ENCODE measurements around the gene CSPG4.
A peak's percentile ranks its signal among the peaks of the same experiment; 100 is the strongest.
"Not testable (repeated sequence)": the region's sequence is repeated elsewhere in the genome, so short reads cannot be mapped to it uniquely, and the experiment has no call there.

The CSPG4 gene

DNA sequence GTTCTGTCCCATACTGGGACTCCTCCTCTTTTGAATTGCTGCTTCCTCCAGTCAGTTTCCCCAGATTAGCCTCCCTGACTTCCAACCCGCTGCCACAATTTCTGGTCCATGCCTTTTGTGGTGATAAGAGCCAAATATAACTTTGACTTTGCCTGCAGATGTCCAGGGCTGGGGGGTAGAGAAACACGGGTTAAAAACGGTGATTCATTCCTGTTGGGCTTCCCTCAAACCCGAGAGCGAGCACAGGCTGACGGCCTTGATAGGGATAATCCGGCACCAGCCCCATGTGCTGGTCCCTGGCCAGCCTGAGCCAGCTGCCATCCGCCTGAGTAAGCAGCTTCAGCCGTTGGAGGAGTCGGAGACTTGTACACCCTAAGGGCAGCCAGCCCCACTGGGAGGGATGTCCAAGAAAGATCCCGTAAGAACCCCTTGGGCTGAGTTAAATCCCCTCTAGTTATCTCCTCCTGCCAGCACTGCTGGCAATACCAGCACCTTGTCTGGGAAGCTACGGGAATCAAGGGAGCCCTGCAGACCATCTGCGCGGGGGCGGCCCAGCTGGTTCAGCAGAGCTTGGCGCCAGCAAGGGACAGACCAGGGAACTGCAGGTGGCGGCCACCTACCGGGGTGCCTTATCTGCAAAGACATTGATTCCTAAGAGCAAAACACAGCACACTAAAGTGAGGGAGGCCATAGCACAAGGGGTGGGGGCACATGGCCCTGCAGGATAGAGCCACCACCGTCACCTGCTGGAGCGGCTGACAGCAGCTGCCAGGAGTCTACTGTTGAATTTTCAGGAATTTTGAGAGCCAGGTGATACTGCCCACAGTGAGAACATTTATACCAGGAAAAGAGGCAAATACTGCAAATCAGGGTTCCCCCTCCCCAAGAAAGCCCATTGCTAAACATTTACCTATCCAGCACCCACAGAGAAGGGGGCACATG lies 18.1 kb downstream of the CSPG4 start:
- POLR2A ChIA-PET: interaction anchor here (0.6 to 2.1 kb wide), 6 partner anchors 18 to 355 kb away, joined by 3 to 8 read pairs (median 4); partner anchors contain the start of genes CSPG4, IMP3 and MAN2C1
- CTCF ChIA-PET: interaction anchor here (0.7 to 1.2 kb wide), 6 partner anchors 9 to 117 kb away, joined by 3 to 5 read pairs (median 3); no protein-coding TSS in a partner anchor
- peak; percentile 67 for DNase-seq (ENCODE audit: extremely low spot score)
- TF ChIP-seq BHLHE40 (IDR thresholded peaks at IDR 0.05; ENCODE audit: borderline replicate concordance): no peak
- TF ChIP-seq ZNF384 (IDR thresholded peaks at IDR 0.05): no peak
- TF ChIP-seq TARDBP (IDR thresholded peaks at IDR 0.05): no peak
- TF ChIP-seq CTBP1 (IDR thresholded peaks at IDR 0.05; ENCODE audit: borderline replicate concordance): no peak
- no peak for TF ChIP-seq HDGF (IDR thresholded peaks at IDR 0.05; ENCODE audit: borderline replicate concordance)
- no peak for TF ChIP-seq ELF4 (IDR thresholded peaks at IDR 0.05)
- TF ChIP-seq FOXM1 (IDR thresholded peaks at IDR 0.05; ENCODE audit: borderline replicate concordance): no peak
- no peak for TF ChIP-seq SUZ12 (IDR thresholded peaks at IDR 0.05)
- TF ChIP-seq FOXK2 (IDR thresholded peaks at IDR 0.05): no peak
- TF ChIP-seq, protein P1, sequence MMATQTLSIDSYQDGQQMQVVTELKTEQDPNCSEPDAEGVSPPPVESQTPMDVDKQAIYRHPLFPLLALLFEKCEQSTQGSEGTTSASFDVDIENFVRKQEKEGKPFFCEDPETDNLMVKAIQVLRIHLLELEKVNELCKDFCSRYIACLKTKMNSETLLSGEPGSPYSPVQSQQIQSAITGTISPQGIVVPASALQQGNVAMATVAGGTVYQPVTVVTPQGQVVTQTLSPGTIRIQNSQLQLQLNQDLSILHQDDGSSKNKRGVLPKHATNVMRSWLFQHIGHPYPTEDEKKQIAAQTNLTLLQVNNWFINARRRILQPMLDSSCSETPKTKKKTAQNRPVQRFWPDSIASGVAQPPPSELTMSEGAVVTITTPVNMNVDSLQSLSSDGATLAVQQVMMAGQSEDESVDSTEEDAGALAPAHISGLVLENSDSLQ (IDR thresholded peaks at IDR 0.05): no peak
- no peak for TF ChIP-seq ARNT (IDR thresholded peaks at IDR 0.05)
- TF ChIP-seq L3MBTL2 (conservative IDR thresholded peaks at IDR 0.05): no peak
- TF ChIP-seq SP1 (IDR thresholded peaks at IDR 0.05): no peak

DNA sequence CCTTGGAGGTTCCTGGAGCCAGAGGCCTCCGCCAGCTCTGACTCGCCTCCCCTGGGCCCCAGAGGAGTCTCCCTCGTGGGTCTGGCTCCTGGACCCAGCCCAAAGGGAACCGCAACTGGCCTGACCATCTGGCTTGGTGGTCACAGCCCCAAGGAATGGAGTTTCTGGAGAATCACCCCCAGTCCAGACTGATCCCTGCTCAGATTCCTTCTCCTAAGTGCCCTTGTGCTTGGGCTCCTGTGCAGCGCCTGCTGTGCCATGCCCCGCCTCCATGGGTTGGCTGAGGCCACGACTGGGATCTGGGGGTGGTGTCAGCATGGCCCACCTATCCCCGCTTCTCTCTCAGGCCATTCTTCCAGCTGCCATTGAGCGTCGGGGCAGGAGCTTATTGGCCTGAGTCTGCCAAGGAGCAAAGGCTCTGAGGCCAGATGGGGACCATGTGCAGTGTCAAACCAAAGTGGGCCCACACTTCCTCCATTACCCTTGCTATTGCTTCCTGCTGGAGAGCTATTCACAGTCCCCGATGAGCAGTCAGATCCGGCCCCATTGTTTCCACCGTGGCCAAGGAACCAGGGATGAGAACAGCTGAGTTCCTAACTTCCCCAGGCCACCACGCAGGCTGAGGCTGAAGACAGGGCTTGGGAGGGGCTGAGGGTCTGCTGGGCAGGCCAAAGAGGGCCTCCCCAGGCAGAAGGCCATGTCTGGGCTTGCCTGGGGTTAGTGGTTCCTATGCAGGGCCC lies 19.0 kb downstream of the CSPG4 start:
- no peak for DNase-seq (ENCODE audit: extremely low spot score)
- POLR2A ChIA-PET: interaction anchor here (0.8 to 2.1 kb wide), 4 partner anchors 19 to 325 kb away, joined by 3 to 8 read pairs (median 5); partner anchors contain the start of genes CSPG4, IMP3 and MAN2C1
- CTCF ChIA-PET: interaction anchor here (1.0 to 1.2 kb wide), 5 partner anchors 8 to 109 kb away, joined by 3 to 5 read pairs (median 3); no protein-coding TSS in a partner anchor
- TF ChIP-seq CTBP1 (IDR thresholded peaks at IDR 0.05; ENCODE audit: borderline replicate concordance): no peak
- no peak for TF ChIP-seq ELF4 (IDR thresholded peaks at IDR 0.05)
- TF ChIP-seq NFRKB (IDR thresholded peaks at IDR 0.05): no peak
- no peak for TF ChIP-seq BHLHE40 (IDR thresholded peaks at IDR 0.05; ENCODE audit: borderline replicate concordance)
- TF ChIP-seq ARNT (IDR thresholded peaks at IDR 0.05): no peak
- TF ChIP-seq, protein P1 (IDR thresholded peaks at IDR 0.05): no peak
- no peak for TF ChIP-seq ZNF384 (IDR thresholded peaks at IDR 0.05)
- TF ChIP-seq L3MBTL2 (conservative IDR thresholded peaks at IDR 0.05): no peak
- no peak for TF ChIP-seq HDGF (IDR thresholded peaks at IDR 0.05; ENCODE audit: borderline replicate concordance)
- TF ChIP-seq TARDBP (IDR thresholded peaks at IDR 0.05): no peak
- TF ChIP-seq FOXA1 (IDR thresholded peaks at IDR 0.05): no peak
- no peak for TF ChIP-seq SP1 (IDR thresholded peaks at IDR 0.05)
- no peak for TF ChIP-seq FOXK2 (IDR thresholded peaks at IDR 0.05)
- no peak for TF ChIP-seq SUZ12 (IDR thresholded peaks at IDR 0.05)

DNA sequence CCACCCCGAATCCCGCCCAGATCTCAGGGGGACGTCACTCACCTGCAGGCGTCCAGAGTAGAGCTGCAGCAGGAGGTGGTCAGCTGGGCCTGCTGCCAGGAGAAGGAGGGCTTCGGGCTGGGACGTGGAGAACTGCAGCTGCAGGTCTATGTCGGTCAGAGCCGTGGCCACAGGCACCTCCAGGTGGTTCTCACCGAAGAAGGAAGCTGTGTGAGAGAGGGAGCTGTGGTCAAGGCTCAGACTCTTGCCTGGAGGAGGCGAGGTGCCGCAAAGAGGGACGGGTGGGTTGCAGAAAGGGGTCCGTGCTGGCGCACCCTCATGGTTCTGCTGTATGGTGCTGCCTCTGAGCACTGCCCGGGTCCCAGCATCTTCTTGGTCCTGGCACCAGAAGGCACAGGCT lies 19.6 kb downstream of the CSPG4 start:
- POLR2A ChIA-PET: interaction anchor here (2.1 kb wide), 1 partner anchor 53 kb away, joined by 8 read pairs; the partner anchor contains the start of gene IMP3
- CTCF ChIA-PET; DNase-seq (ENCODE audit: extremely low spot score): not testable (repeated sequence)

DNA sequence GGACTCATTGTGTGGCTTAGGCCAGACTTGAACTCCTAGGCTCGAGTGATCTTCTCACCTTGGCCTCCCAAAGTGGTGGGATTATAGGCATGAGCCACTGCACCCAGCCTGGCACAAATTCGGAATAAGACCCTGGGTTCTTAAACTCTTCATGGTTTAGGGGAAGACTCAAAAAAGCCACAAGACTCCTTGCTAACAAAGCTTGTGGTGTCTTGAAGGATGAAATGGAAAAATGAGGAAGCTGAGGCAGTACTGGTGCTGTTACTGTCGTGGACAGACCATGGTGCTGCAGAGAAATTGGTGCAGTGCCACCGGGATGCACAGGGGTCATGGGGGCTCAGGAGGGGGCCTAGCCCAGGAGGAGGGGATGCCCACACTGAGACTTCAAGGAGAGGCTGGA lies 20.3 kb downstream of the CSPG4 start:
- CTCF ChIA-PET; DNase-seq (ENCODE audit: extremely low spot score); POLR2A ChIA-PET: not testable (repeated sequence)

DNA sequence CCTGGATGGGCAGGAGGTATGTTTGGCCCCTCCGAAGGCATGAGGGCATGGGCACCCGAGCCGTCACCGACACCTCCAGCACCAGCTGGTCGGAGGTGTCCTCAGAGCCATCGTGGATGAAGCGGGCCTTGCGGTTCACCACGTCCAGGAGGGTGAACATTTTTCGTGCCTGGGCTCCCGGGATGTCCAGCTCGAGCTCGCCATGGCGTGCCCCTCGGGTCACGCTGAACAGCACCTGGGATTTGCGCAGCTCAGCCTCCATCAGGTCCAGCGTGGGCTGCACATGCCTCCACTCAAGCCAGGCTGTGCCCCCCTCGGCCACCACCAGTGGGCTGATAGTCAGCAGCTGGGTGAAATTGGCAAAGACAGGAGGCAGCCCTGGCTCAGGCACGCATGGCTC lies 23.2 kb downstream of the CSPG4 start:
- DNase-seq (ENCODE audit: extremely low spot score); CTCF ChIA-PET; POLR2A ChIA-PET: not testable (repeated sequence)

DNA sequence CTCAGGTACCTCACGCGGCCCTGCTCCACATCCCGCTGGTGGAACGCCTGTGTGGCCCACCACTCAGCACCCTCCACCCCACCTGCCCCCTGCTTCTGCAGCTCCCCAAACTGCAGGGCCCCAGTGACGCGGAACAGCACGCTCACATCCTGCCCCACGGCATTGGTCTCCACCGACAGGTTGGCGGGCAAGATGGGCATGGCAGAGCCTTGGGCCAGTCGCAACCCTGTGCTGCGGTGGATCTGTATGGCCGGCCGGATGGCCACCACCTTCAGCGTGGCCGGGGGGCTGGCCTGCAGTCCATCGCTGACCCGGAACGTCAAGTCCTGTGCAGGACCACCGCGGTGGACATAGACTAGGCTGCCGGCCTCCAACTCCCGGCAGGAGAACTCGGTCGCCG lies 23.8 kb downstream of the CSPG4 start:
- POLR2A ChIA-PET: no interaction called here
- CTCF ChIA-PET: interaction anchor here (0.6 kb wide), 1 partner anchor 452 kb away, joined by 4 read pairs; no protein-coding TSS in a partner anchor
- TF ChIP-seq ARNT (IDR thresholded peaks at IDR 0.05): no peak
- TF ChIP-seq ZNF384 (IDR thresholded peaks at IDR 0.05): no peak
- no peak for DNase-seq (ENCODE audit: extremely low spot score)

DNA sequence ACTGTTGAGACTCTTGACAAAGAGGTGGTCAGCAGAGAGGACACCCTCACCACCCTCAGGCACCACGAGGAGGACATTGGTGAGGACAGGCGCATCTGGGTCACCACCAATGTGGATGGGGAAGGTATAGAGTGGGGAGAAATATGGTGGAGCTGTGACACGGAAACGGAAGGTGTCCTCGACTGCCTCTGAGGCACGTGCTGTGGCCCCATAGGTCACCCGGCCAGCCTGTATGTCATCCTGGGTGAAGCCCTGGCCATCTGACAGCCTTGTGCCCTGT lies 24.4 kb downstream of the CSPG4 start:
- no peak for DNase-seq (ENCODE audit: extremely low spot score)
- ChIA-PET POLR2A (no interaction called here), CTCF (interaction anchor here (0.6 kb wide), 1 partner anchor 453 kb away, joined by 4 read pairs; no protein-coding TSS in a partner anchor)
- TF ChIP-seq CTBP1 (IDR thresholded peaks at IDR 0.05; ENCODE audit: borderline replicate concordance) (no peak), HDGF (IDR thresholded peaks at IDR 0.05; ENCODE audit: borderline replicate concordance) (no peak), ZNF384 (IDR thresholded peaks at IDR 0.05) (no peak), FOXM1 (IDR thresholded peaks at IDR 0.05; ENCODE audit: borderline replicate concordance) (no peak), SUZ12 (IDR thresholded peaks at IDR 0.05) (no peak), ELF4 (IDR thresholded peaks at IDR 0.05) (no peak), ARNT (IDR thresholded peaks at IDR 0.05) (no peak), NFRKB (IDR thresholded peaks at IDR 0.05) (no peak), FOXA1 (IDR thresholded peaks at IDR 0.05) (no peak), FOXK2 (IDR thresholded peaks at IDR 0.05) (no peak), TARDBP (IDR thresholded peaks at IDR 0.05) (no peak), L3MBTL2 (conservative IDR thresholded peaks at IDR 0.05) (no peak), BHLHE40 (IDR thresholded peaks at IDR 0.05; ENCODE audit: borderline replicate concordance) (no peak), SP1 (IDR thresholded peaks at IDR 0.05) (no peak), LEF1 (IDR thresholded peaks at IDR 0.05; ENCODE audit: borderline replicate concordance) (no peak)
- TF ChIP-seq, protein P1 (IDR thresholded peaks at IDR 0.05): no peak

Data from HEK293T (cell line).